GM18520 (cell line): ENCODE results near the gene LIX1.
"Not testable (repeated sequence)": the region's sequence is repeated elsewhere in the genome, so short reads cannot be mapped to it uniquely, and the experiment has no call there.

Experiments
- ATAC-seq: cut with Tn5 transposase; IDR thresholded peaks from one replicate; pipeline ENCODE4 v1.9.1; 2021; ENCODE audit not compliant: unreplicated experiment

LIX1 gene

DNA sequence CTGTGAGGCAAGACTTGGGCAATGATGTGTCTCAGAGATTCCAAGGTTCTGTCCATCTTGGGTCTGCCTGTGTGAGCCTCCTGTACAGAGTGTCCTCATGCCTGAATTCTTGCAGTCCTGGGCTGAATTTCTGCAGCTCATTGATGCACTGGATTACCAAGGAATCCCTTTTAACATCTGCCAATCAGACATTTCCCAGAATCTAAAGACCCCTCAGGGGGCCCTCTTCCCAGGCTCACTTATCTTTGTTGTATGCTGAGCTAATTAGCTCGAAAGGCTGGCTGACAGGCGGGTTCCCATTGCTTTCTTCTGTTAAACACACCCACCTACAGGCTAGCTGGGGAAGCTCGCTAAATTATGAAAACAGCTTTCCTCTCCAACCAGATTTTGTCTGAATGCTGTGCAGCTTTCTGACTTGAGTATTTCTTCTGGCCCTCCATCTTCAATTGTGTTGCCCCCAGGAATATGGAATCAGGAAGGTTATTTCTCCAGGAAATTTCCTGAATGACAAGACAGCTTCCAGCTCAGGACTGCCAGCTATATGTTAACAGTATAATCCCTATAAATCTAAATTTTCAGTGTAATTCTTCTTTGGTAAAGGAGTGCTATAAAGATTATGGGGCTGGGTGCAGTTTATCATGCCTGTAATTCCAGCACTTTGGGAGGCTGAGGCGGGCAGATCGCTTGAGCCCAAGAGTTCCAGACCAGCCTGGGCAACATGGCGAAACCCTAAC is at the start of gene LIX1:
Gene LIX1, minus strand, starts transcription at position 91 of the 734 bp plus-strand sequence. Its CDS starts 35 bp downstream, at position 56.
- peak; percentile 50 for ATAC-seq

DNA sequence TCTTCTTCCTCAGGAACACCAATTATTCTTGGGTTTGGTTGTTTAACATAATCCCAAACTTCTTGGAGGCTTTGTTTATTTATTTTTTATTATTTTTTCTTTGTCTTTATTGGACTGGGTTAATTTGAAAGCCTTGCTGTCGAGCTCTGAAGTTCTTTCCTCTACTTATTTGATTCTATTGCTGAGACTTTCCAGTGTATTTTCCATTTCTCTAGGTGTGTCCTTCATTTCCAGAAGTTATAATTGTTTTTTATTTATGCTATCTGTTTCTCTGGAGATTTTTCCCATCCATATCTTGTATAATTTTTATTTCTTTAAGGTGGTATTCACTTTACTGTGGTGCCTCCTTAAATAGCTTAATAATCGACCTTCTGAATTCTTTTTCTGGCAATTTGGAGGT is 49.5 kb upstream of the LIX1 start:
- no peak for ATAC-seq

- not testable (repeated sequence) for ATAC-seq
Measured at GRCh38 chr5:97189523-97189922, 47.1 kb upstream of the LIX1 start.

DNA sequence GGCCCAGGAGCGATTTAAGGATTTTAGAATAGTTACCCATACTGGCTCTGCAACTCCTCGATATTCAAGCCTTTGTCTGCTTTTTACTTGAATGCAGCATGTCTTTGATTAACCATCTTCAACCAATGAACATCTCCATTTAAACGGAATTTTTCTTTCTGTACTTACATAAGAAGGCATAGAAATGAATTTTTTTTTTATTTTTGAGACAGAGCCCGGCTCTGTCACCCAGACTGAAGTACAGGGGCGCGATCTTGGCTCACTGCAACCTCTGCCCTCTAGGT is 41.5 kb upstream of the LIX1 start:
- ATAC-seq: no peak

DNA sequence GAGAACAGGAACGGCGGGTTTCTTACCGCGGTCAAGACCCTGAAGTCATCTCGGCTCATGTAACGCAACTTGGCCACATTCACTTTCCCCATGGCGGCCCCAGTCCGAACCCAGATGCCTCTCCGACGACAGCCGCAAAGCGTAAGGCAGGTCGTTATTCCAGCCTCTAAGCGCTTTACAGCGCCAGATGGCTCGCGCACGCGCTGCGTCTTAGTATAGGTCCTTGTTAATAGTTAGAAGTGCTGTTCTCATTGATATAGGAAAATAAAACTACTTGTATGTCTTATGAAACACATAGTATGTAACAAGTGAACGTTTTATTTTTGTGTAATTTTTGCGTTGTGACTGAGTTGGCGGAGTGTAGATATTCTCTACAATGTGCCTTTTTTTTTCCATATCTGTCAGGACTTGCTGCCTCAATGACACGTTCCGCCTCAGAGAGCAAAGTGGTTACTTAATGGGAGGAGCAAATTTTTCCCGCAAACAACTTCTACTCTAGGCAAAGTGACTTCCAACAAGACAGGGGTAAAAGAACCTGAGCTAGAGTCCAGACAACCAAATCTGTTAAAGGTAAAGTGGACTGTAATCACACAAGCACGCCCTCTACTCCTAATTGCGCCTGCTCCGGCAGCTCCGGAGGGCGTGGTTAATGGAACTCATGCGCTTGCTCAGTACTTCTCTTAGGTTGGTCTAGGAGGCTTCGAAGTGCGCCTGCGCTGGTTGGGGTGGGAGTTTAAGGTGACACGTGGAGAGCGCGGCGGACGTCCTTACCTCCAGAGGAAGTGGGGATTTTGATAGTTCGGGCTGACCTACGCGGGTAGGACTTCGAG is 40.9 kb upstream of the LIX1 start, which contains the start of gene RIOK2:
Gene RIOK2, minus strand, starts transcription at position 148 of the 830 bp plus-strand sequence. Its CDS starts 56 bp downstream, at position 92.
- peak; percentile 86 for ATAC-seq

- no peak for ATAC-seq
Measured at GRCh38 chr5:97182571-97183099, 40.2 kb upstream of the LIX1 start.

DNA sequence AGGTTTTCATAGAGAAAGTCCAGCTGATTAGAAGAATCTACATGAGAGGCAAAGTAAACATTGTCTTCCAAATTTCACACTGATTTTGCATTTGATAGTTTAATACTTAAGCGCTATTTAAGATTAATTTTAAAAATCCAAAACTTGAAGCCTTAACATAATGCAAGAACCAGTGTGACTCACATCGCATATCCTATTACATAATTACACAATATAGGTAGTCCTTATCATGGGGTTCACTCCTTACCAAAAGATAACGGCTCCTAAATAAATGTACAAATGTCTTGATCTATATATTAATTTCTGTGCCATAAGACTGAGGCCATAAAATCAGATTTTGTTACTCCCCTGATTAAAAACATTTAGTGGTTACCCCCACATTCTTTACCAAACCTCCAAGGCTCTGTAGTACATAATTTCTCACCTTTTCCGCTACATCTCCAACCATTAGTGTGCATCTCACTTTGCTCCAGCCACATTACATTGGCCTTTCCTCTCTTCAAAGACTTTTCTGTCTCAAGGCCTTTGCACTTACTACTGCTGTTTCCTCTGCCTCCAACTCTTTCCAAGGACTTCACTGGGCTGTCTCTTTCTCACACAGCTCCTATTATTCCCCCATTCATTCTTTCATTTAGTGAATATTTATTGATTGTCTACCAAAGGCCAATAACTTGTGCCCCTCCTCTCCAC is 39.6 kb upstream of the LIX1 start:
- no peak for ATAC-seq

DNA sequence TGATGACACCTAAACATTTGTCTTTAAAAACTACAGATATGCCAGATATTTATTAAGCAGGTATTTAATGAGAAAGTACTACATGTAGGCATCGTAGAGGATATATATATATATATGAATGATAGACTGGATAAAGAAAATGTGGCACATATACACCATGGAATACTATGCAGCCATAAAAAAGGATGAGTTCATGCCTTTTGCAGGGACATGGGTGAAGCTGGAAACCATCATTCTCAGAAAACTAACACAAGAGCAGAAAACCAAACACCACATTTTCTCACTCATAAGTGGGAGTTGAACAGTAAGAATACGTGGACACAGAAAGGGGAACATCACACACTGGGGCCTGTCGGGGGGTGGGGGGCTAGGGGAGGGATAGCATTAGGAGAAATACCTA is 37.0 kb upstream of the LIX1 start:
- not testable (repeated sequence) for ATAC-seq

DNA sequence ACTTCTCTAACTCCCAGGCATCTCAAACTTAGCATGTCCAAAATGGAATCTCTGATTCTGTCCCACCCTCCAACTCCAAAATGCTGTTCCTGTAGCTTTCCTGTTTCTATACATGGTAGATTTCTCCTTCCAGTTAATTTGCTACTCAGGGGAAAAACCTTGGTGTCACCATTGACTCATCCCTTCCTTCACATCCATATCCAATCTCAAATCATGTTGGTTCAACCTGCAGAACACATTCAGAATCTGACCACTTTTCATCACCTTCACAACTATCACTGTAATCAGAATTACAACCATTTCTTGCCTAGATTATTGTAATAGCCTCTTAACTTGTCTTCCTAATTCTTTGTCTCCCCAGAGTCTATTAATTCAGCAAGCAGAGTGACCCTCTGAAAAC is 29.8 kb upstream of the LIX1 start:
- no peak for ATAC-seq

GRCh38 chr5:97171703-97172102 is 29.3 kb upstream of the LIX1 start:
- no peak for ATAC-seq

GRCh38 chr5:97167435-97167834 is 25.0 kb upstream of the LIX1 start:
- ATAC-seq: peak; percentile 46

GRCh38 chr5:97165726-97166125 is 23.3 kb upstream of the LIX1 start:
- no peak for ATAC-seq

DNA sequence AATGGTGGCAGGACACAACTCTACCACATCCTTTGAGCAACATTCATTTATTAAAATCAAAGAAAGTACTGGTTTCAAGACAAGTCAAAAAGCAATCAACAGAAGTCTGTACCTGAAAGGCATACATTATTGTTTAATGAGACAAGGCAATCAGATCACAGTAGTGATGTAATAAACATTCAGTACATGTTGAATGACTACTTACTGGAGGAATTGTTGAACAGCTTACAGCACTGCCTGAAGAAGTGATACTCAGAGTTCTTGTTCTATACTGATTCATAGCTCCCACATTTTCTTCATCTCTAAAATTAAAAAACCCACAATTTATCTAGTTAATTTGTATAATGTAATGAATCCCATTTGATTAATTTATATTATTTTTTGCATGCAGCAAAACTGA is 22.4 kb upstream of the LIX1 start:
- ATAC-seq: no peak

DNA sequence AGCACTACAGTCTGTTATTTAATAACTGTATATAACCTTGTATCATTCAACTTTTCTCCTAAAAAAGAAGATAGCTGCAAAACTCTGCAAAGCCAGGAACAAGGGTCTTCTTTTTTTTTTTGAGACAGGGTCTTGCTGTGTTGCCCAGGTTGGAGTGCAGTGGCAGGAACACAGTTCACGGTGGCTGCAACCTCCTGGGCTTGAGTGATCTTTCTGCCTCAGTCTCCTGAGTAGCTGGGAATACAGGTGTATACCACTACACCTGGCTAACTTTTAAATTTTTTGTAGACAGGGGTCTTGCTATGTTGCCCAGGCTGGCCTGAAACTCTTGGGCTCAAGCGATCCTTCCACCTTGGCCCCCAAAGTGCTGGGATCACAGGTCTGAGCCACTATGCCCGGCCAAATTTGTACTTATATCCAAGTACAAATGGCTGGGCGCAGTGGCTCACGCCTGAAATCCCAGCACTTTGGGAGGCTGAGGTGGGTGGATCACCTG is 21.4 kb upstream of the LIX1 start:
- no peak for ATAC-seq

DNA sequence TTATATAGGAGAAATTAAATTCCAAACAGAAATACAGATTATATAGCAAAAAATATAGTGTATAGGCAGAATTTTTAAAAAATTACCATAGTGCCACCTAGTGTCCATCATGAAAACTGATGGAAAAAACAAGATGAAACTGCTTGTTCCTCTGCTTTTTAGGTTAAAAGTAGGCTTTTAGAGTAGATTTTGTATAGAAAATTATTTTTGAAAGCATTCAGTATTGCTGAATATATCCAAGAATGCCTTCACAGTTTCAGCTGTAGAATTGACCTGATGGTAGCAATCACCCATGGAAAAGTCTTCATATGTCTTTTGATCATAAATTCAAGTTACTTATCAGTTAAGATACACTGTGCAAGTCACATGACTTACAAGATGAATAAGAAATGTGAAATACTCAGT is 21.0 kb upstream of the LIX1 start:
- ATAC-seq: no peak

GRCh38 chr5:97162045-97162444 is 19.6 kb upstream of the LIX1 start:
- ATAC-seq: peak; percentile 39

DNA sequence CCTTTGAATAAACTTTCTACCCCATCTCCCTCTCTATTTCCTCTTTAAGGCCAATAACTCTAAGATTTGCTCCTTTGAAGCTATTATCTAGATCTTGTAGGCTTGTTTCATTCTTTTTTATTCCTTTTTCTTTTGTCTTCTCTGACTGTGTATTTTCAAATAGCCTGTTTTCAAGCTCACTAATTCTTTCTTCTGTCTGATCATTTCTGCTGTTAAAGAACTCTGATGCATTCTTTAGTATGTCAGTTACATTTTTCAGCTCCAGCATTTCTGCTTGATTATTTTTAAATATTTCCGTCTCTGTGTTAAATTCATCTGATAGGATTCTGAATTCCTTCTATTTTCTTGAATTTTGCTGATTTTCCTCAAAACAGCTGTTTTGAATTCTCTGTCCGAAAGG is 15.3 kb upstream of the LIX1 start:
- ATAC-seq: no peak

- ATAC-seq: no peak
Measured at GRCh38 chr5:97151370-97151769, 9.0 kb upstream of the LIX1 start.

GRCh38 chr5:97150401-97150800 is 8.0 kb upstream of the LIX1 start:
- no peak for ATAC-seq

DNA sequence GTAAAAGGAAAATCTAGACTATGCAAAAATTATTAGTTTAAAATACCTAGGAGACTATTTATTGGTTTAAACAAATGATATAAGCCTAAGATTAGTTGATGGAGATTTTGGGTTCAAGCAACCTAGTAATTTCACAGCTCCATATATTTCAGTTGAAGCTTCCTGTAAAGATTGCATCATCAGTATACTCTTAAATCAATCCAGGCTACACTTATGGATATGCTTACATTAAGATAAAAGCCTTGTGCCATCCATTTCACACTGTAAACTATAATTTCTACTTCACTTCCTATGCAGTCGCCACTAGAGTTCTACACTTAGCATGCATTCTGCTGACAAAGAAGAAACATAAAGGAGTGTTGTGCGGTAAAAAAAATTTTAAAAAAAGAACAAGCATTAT is 7.3 kb upstream of the LIX1 start:
- no peak for ATAC-seq

- no peak for ATAC-seq
Measured at GRCh38 chr5:97148288-97148687, 5.9 kb upstream of the LIX1 start.
